NAMALWA (cell line): Measurements from ENCODE around the gene KNCN.

Source experiments
- DNase-seq: peaks from one replicate; pipeline ENCODE4 v3.0.0-alpha.2; 2015; ENCODE audit warnings: low spot score

Gene KNCN

DNA sequence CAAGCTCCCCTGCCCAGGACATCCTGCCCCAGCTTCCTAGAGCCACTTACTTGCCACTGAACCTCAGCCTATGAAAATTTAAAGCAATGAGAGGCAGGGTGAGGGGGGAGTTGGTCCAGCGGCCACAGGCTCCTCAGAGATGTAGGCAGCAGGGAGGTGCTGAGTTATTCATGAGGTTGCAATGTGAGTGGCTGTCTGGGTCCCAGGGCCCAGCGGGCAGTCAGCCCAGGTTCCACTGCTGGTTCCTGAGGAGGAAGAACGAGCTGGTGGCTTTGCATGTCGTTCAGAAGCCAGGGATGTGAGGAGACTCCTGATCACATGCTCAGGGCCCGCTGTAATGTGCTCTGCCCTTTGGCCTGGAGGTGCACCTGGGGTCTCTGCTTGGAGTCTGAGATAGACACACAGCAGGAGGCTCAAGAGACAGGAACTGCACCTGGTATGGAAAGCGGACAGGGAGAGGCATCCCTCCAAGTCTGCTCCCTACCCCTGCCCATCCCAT lies at the start of gene KNCN:
KNCN (minus strand) TSS at position 51 of the 499 bp plus-strand sequence. CDS start 432 bp downstream, outside the sequence.
- DNase-seq: no peak

- no peak for DNase-seq
Measured at GRCh38 chr1:46599059-46599970, 47.9 kb upstream of the KNCN start.

DNA sequence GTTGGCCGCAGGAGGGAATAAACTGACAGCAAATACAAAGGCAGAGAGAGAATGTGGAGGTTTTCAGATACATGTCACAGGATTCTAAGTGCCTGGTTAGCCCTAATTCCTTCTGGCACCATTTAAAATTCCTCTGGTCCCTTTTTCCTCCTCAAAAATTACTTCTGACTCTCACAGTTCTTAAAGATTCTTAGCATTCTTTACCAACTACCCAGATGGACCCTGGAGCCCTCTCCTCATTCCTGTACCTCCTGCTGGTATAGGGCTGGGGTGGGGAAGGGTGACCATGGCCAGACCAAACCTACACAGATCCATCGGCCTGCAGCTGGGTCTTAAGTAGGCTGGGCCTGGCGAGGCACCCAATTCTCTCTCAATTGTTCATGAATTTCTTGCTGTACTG lies 45.4 kb upstream of the KNCN start:
- DNase-seq: no peak

DNA sequence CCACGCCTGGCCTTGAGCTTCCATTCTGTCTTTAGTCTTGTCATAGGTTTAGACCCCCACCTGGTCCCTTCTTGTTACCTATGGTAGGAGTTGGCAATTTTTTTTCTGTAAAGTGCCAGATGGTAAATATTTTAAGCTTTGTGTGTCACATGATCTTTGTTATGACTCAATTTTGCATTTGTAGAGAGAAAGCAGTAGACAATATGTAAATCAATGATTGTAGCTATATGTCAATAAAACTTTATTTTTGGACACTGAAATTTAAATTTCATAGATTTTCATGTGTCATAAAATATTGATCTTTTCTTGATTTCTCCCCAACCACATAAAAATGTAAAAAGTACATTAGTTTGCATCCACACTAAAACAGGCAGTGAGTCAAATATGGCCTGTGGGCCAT lies 44.6 kb upstream of the KNCN start:
- DNase-seq: no peak

DNA sequence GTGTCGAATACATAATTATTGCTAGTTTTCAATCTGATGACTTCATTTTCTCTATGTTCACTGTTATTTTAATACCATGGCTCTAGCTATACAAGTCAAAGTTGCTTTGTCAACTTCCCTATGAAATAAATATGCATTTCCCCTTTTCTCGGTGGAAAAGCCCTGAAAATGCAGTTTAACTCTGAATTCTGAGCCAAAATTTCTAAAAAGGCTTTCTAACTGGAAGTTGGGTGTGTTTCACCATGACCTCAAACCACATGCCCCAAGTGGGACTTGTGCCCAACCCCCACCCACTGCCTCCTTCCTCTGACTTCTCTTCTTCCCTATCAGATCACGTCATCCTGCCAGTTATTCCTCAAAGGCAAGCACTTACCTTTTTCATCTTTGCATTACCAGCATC lies 43.7 kb upstream of the KNCN start:
- no peak for DNase-seq

DNA sequence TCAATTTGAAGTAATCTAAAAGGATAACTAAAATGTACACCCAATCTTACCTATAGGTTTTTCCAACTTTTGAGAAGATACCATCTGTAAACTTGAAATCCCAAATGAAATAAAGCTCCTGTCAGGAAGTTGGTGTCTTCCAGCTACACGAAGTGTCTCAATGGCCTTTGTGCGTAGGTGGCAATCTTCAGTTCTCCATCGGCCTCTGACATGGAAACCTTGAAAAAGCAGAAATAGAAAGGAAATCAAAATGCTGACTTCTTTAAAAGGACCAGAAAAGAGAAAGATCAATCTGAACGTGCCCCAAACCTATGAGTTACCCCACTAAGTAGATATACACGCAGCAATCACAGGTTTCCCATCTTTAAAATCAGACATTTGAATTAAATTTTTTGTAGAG lies 42.6 kb upstream of the KNCN start:
- DNase-seq: no peak

DNA sequence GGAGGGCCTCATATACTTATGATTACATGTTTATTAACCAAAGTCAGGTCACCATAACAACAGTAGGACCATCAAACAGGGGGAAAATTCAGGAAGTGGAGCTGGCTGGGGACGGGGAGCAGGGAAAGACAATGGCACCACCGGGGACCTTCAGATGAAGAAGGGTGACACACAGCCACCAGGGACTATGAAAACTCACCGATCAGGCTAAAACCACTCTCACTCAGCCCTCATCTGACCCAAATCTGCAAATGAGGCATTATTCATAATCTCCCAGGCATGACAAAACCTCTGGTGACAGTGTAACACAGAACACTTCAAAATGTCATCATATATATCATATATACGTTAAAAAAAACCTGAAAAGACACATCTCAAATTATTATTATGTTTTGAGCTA lies 41.4 kb upstream of the KNCN start:
- no peak for DNase-seq

DNA sequence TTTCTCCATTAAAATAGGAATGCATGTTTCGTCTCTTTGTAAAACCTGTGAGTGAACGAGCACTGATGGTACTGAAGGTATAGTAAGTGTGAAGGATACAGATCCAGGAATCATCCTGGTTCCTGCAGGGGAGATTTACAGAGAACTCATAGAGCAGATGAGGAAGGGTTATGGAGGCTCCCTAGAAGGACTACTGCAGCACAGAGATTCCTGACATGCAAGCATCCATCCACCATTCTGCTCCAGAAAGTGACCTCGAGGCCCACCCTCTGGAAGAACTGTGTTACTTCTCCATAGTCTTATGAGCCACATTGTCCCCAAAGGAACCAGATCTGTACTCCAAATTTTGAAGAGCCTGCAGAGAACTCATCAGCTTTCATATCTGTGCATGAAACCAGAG lies 38.1 kb upstream of the KNCN start:
- DNase-seq: no peak

- DNase-seq: no peak
Measured at GRCh38 chr1:46587069-46587468, 35.6 kb upstream of the KNCN start.

- DNase-seq: no peak
Measured at GRCh38 chr1:46585312-46585938, 34.0 kb upstream of the KNCN start.

GRCh38 chr1:46583494-46583893 lies 32.0 kb upstream of the KNCN start:
- DNase-seq: no peak

GRCh38 chr1:46582972-46583371 lies 31.5 kb upstream of the KNCN start:
- no peak for DNase-seq

DNA sequence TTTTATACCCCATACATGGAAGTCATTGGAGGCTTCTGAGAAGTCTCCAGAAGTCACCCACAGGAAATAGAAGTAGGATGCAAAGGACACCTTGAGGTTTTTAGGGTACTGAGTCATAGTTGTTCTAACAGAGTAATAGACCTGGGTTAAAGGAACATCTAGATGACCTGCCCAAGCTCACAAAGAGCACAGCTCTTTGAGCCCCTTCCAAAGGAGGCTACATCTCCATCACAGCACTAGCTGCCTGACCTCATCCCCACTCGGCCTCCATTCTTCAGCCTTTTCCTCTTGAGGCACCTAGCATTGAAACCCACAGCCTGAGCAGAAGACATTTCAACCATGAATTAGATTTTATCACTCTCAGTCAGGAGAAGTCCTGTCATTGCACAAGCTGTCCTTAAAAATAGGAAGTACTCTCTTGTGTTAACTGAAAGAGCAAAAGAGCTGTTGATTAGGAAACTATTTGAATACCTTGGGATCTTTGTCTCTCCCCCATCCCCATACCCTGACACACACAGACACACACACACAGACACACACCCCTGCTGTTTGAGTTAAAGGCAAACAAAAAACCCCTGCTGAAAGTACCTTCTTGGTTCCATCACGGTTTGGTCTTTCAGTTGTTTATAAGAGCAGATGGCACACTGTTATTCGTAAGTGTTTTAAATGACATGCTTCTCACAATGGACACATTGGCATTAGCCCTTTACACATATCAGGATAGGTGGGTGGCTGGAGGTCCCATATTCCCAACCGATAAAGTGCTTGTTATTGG lies 30.4 kb upstream of the KNCN start:
- DNase-seq: no peak

GRCh38 chr1:46580140-46580903 lies 28.9 kb upstream of the KNCN start:
- DNase-seq: no peak

- DNase-seq: no peak
Measured at GRCh38 chr1:46577671-46578070, 26.2 kb upstream of the KNCN start.

DNA sequence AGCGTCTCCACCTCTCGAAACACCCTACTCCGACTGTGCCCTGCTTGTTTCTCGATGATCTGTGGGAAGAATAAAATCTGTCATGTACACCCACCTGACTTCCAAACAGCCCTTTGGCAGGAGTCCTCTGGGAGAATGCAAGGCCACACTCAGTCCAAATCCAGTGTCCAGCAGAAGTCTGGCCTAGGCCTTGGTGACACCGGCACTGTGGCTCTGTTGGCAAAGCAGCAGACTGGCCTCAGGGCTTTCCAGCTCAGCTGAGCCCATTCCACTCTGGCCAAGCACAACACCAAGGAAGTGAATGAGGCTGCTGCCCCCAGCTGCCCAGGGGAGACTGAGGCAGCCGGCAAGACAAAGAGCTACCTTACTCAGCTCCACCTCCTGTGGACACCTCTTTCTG lies 25.1 kb upstream of the KNCN start:
- DNase-seq: no peak

- no peak for DNase-seq
Measured at GRCh38 chr1:46575778-46576177, 24.3 kb upstream of the KNCN start.

DNA sequence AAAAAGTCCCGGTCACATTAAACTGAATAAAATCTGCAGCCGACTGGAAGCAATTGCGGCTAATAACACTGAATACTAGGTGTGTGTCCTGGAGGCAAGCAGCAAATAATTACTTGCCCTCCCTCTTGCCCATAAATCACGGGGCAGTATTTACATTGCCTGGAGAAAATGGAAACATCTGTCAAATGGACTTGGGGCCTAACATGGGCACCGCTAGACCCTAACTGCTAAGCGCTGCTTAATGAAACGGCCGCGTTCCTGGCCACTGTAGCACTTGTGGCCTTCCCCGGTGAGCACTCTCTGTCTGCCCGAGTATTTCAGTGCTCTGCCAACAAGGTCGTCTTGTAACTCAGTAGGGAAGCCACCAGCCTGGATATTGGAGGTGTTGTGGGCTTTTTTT lies 23.9 kb upstream of the KNCN start:
- no peak for DNase-seq

GRCh38 chr1:46571691-46572225 lies 20.3 kb upstream of the KNCN start:
- DNase-seq: no peak

DNA sequence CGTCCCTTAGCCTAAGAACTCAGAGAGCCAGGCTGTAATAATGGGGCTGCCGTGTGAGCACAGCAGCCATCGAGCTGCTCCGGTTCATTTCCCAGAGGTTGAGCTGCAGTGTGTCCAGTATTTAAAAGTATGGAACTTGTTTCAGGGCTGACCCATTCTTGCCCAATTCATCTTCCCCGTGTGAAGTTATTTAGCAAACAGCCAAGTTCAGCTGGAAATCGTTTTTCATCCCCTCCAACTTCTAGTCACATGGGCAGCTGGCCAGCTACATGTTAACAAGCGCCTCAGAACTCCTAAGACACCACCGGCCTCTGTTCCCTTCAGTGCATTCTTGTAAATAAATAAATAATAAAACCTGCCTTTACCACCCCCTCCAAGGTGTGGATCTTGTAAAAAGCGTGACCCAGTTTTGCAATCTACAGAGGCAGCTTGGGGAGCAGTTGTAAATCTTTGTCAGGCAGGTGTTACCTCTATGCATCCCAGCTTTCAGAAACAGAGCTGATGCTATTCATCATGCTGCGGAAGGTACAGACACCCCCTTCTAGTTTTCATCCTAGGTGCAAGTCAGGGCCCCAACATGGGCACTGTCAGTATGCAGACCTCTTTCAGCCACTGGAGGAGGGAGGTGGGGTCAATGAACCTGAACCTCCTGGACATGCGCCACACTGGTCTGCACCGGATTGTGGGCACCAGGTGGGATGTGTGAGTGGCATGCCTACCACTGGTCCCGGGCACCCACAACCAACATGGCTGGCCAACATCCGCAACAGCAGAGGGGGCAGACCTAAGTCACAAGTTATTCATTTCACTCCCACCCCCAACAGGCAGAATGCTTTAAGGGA lies 18.7 kb upstream of the KNCN start:
- DNase-seq: no peak

DNA sequence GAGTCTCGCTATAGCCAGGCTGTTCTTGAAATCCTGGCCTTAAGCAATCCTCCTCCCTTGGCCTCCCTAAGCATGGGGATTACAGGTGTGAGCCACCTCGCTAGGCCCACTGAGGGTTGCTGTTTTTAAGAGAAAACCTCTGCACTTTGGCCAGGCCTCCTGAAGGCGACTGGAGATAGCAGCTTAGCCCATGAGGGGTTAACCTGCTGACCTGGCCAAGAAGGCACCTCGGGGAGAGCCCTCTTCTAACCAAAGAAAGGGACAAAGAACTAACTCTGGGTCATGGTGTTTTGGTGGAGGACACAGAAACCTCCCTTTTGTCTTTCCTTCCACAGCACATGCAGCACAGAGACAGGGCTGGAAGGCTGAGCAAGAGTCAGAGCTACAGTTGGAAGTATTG lies 17.7 kb upstream of the KNCN start:
- DNase-seq: no peak
